KMS-11 (cell line): ENCODE results near the gene DEFB110.

Experiments
- H2AFZ ChIP-seq: fragments of 200-600 bp; sonication (generic); 2 replicates; pipeline ENCODE4 v1.6.1; 2016; ENCODE audit warnings: antibody characterized with exemption, mixed run types, low read depth
- H3K27ac ChIP-seq: fragments of 200-600 bp; sonication (generic); 2 replicates; pipeline ENCODE4 v1.6.1; 2016; ENCODE audit warnings: mild to moderate bottlenecking, mixed run types
- H3K27me3 ChIP-seq: fragments of 200-600 bp; sonication (generic); 2 replicates; pipeline ENCODE4 v1.6.1; 2017; ENCODE audit warnings: mild to moderate bottlenecking, low read depth, mixed run types, moderate library complexity; ENCODE audit not compliant: insufficient read depth
- H3K36me3 ChIP-seq: fragments of 200-600 bp; sonication (generic); 2 replicates; pipeline ENCODE4 v1.6.1; 2017; ENCODE audit warnings: mild to moderate bottlenecking, mixed run types; ENCODE audit not compliant: insufficient read depth
- H3K4me1 ChIP-seq: fragments of 200-600 bp; sonication (generic); 2 replicates; pipeline ENCODE4 v1.6.1; 2016; ENCODE audit warnings: mild to moderate bottlenecking, low read depth, mixed run types; ENCODE audit not compliant: poor library complexity, severe bottlenecking
- H3K4me2 ChIP-seq: fragments of 200-600 bp; sonication (generic); 2 replicates; pipeline ENCODE4 v1.7.0; 2016; ENCODE audit warnings: mild to moderate bottlenecking, mixed run types
- H3K4me3 ChIP-seq: fragments of 200-600 bp; sonication (generic); IDR thresholded peaks from 2 replicates; pipeline ENCODE4 v1.6.1; 2017; ENCODE audit warnings: low read depth, low read length, mixed read lengths; ENCODE audit not compliant: insufficient read depth
- H3K79me2 ChIP-seq: fragments of 200-600 bp; sonication (generic); 2 replicates; pipeline ENCODE4 v1.6.1; 2016; ENCODE audit warnings: low read depth, mixed run types; ENCODE audit not compliant: insufficient read depth
- H3K9ac ChIP-seq: fragments of 200-600 bp; sonication (generic); 2 replicates; pipeline ENCODE4 v1.6.1; 2016; ENCODE audit warnings: mild to moderate bottlenecking, mixed run types
- H4K20me1 ChIP-seq: fragments of 200-600 bp; sonication (generic); 2 replicates; pipeline ENCODE4 v1.6.1; 2016; ENCODE audit warnings: mild to moderate bottlenecking, mixed run types; ENCODE audit not compliant: insufficient read depth
- TF ChIP-seq, protein P1 (sequence below): fragments of 200-600 bp; sonication (generic); conservative IDR thresholded peaks from 2 replicates; pipeline ENCODE4 v1.6.1; 2017; ENCODE audit warnings: low read depth, mild to moderate bottlenecking, antibody characterized with exemption, low read length, moderate library complexity, mixed read lengths

Gene DEFB110

DNA sequence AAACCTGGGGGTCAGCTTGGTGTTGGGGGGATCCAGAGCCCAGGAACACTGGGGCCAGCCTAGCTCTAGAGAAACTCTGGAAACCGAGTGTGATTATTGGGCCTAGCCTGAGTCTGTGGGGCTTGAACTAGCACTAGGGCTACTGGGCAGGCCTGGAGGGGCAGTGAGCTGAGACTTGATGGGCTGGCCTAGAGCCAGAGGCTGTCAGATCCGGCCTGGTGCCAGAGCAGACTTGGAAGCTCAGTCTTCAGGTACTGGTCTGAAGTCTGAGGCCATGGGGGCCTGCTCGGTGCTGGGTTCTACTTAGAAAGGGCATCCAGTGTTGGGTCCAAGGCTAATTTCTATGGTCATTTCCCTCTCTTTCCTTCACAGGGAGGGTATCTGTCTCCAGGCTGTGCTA is 25.2 kb upstream of the DEFB110 start:
- TF ChIP-seq, protein P1, sequence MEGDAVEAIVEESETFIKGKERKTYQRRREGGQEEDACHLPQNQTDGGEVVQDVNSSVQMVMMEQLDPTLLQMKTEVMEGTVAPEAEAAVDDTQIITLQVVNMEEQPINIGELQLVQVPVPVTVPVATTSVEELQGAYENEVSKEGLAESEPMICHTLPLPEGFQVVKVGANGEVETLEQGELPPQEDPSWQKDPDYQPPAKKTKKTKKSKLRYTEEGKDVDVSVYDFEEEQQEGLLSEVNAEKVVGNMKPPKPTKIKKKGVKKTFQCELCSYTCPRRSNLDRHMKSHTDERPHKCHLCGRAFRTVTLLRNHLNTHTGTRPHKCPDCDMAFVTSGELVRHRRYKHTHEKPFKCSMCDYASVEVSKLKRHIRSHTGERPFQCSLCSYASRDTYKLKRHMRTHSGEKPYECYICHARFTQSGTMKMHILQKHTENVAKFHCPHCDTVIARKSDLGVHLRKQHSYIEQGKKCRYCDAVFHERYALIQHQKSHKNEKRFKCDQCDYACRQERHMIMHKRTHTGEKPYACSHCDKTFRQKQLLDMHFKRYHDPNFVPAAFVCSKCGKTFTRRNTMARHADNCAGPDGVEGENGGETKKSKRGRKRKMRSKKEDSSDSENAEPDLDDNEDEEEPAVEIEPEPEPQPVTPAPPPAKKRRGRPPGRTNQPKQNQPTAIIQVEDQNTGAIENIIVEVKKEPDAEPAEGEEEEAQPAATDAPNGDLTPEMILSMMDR: no peak
- no peak overlapping the region for H3K4me2 ChIP-seq
- no peak overlapping the region for H3K4me3 ChIP-seq
- no peaks in the 10 kb centered on the region for H3K27me3 ChIP-seq
- H3K4me1 ChIP-seq: no peaks in the 10 kb centered on the region
- H4K20me1 ChIP-seq: no peaks in the 10 kb centered on the region
- H3K79me2 ChIP-seq: no peaks in the 10 kb centered on the region
- H2AFZ ChIP-seq: no peak overlapping the region
- no peaks in the 10 kb centered on the region for H3K36me3 ChIP-seq
- no peak overlapping the region for H3K9ac ChIP-seq
- H3K27ac ChIP-seq: no peak overlapping the region

DNA sequence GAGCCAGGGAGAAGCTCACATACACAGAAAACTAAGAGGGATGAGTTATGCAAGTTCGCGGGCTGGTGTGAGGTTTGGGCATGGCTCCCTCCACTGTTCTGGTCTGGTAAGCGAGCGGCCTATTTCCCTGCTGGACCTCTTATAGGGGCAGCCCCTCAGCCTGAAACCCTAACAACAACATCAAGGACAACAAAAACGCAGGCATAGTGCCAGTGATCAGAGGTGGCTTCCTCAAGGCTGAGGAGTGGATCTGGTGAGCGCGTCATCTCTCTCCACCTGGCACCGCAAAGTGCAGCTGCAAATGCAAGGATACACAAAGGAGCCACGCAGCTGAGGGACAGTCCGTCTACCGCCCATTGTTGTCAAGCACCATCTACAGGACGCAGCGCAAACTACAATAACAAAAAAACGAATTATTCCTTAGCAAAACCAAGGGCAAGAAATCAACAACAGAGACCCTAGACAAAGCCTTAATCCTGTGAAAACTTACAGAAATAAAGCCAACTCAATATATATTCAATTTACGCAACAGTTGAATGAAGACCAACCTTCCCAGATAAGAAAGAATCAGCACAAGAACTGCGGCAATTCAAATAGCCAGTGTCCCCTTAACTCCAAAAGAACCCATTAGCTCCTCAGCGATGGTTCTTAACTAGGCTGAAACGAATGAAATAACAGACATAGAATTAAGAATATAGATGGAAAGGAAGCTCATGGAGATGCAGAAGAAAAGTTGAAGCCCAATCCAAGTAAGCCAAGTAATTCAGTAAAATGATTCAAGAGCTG is 9.2 kb upstream of the DEFB110 start:
- no peak overlapping the region for H3K4me2 ChIP-seq
- TF ChIP-seq, protein P1: no peak
- no peaks in the 10 kb centered on the region for H3K27me3 ChIP-seq
- H3K9ac ChIP-seq: no peak overlapping the region
- no peak overlapping the region for H3K27ac ChIP-seq
- no peaks in the 10 kb centered on the region for H3K4me1 ChIP-seq
- H3K4me3 ChIP-seq: no peak overlapping the region
- no peaks in the 10 kb centered on the region for H3K36me3 ChIP-seq
- no peaks in the 10 kb centered on the region for H4K20me1 ChIP-seq
- H3K79me2 ChIP-seq: no peaks in the 10 kb centered on the region
- no peak overlapping the region for H2AFZ ChIP-seq

DNA sequence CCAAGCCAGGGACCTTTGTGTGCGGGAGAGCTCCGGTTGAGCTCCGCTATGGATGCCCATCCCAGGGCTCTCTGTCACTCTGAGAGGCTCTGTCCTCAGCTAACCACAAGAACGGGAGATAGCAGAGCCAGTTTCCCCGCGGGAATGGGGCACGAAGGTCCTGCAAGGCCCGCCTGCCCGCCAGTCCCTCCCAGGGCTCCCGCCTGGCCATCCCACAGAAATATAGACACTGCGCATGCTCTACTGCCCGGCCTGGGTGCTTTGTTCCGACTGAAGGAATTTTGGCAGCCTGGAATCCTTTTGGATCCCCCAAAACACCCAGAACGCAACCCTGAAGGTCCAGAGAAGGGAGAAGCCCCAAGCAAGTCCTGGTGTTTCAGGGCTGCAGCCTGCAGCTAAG is 8.6 kb upstream of the DEFB110 start:
- no peak overlapping the region for H3K4me3 ChIP-seq

DNA sequence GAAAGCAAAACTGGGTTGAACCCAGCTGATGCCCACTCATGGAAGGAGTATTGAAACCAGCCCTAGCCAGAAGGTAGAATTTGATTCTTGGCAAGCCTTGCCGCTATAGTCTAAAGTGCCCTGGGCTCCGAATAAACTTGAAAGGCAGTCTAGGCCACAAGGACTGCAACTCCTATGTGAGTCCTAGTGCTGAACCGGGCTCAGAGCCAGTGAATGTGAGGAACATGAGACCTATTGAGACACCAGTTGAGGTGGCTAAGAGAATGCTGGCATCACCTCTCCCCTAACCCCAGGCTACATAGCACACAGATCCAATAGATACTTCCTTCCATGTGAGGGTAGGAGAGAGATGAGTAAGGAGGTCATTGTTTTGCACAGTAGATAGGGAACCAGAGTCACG is 3.5 kb upstream of the DEFB110 start:
- Histone ChIP-seq H3K4me3 (no peak overlapping the region), H3K27ac (no peak overlapping the region), H4K20me1 (no peaks in the 10 kb centered on the region), H3K4me1 (no peaks in the 10 kb centered on the region), H3K9ac (no peak overlapping the region), H3K79me2 (no peaks in the 10 kb centered on the region), H3K36me3 (no peaks in the 10 kb centered on the region), H3K27me3 (no peaks in the 10 kb centered on the region), H3K4me2 (no peak overlapping the region), H2AFZ (no peak overlapping the region)
- TF ChIP-seq, protein P1: no peak

More for the DNA sequence above, 8.6 kb upstream of the DEFB110 start:
- H3K4me2 ChIP-seq: no peak overlapping the region
- no peaks in the 10 kb centered on the region for H3K36me3 ChIP-seq
- no peak overlapping the region for H2AFZ ChIP-seq
- no peak overlapping the region for H3K27ac ChIP-seq
- H3K79me2 ChIP-seq: no peaks in the 10 kb centered on the region
- TF ChIP-seq, protein P1: no peak
- no peaks in the 10 kb centered on the region for H3K4me1 ChIP-seq
- no peaks in the 10 kb centered on the region for H3K27me3 ChIP-seq
- H4K20me1 ChIP-seq: no peaks in the 10 kb centered on the region
- H3K9ac ChIP-seq: no peak overlapping the region
